Measurements from ENCODE around the gene TEAD1.

TEAD1 gene

GRCh38 chr11:12900496-12900895 lies 226.3 kb downstream of the TEAD1 start:
- DNase-seq (ENCODE audit: low spot score), result peak; percentile 90

GRCh38 chr11:12901272-12901671 lies 227.1 kb downstream of the TEAD1 start:
- DNase-seq (ENCODE audit: low spot score), result peak; percentile 11

- peak; percentile 48 for DNase-seq (ENCODE audit: low spot score)
Observed at GRCh38 chr11:12901874-12902481, 227.8 kb downstream of the TEAD1 start.

GRCh38 chr11:12902791-12903486 lies 228.7 kb downstream of the TEAD1 start:
- no peak for DNase-seq (ENCODE audit: low spot score)

GRCh38 chr11:12905435-12905834 lies 231.2 kb downstream of the TEAD1 start:
- DNase-seq (ENCODE audit: low spot score), result no peak

GRCh38 chr11:12906501-12906900 lies 232.3 kb downstream of the TEAD1 start:
- peak; percentile 32 for DNase-seq (ENCODE audit: low spot score)

- no peak for DNase-seq (ENCODE audit: low spot score)
Observed at GRCh38 chr11:12909879-12910278, 235.7 kb downstream of the TEAD1 start.

GRCh38 chr11:12914400-12914912 lies 240.2 kb downstream of the TEAD1 start:
- peak; percentile 90 for DNase-seq (ENCODE audit: low spot score)

- no peak for DNase-seq (ENCODE audit: low spot score)
Observed at GRCh38 chr11:12915093-12915492, 240.9 kb downstream of the TEAD1 start.

GRCh38 chr11:12917822-12918221 lies 243.6 kb downstream of the TEAD1 start:
- no peak for DNase-seq (ENCODE audit: low spot score)

GRCh38 chr11:12918667-12919066 lies 244.4 kb downstream of the TEAD1 start:
- no peak for DNase-seq (ENCODE audit: low spot score)

- DNase-seq (ENCODE audit: low spot score), result no peak
Observed at GRCh38 chr11:12922418-12922817, 248.2 kb downstream of the TEAD1 start.

GRCh38 chr11:12922980-12923507 lies 248.8 kb downstream of the TEAD1 start:
- no peak for DNase-seq (ENCODE audit: low spot score)

- DNase-seq (ENCODE audit: low spot score), result no peak
Observed at GRCh38 chr11:12924650-12925049, 250.4 kb downstream of the TEAD1 start.

GRCh38 chr11:12925520-12925919 lies 251.3 kb downstream of the TEAD1 start:
- DNase-seq (ENCODE audit: low spot score), result no peak

GRCh38 chr11:12927221-12927620 lies 253.0 kb downstream of the TEAD1 start:
- no peak for DNase-seq (ENCODE audit: low spot score)

- DNase-seq (ENCODE audit: low spot score), result no peak
Observed at GRCh38 chr11:12927886-12928285, 253.7 kb downstream of the TEAD1 start.

- no peak for DNase-seq (ENCODE audit: low spot score)
Observed at GRCh38 chr11:12930850-12931249, 256.6 kb downstream of the TEAD1 start.

GRCh38 chr11:12932485-12932884 lies 258.3 kb downstream of the TEAD1 start:
- no peak for DNase-seq (ENCODE audit: low spot score)

- no peak for DNase-seq (ENCODE audit: low spot score)
Observed at GRCh38 chr11:12936200-12936599, 262.0 kb downstream of the TEAD1 start.

- no peak for DNase-seq (ENCODE audit: low spot score)
Observed at GRCh38 chr11:12938590-12939247, 264.5 kb downstream of the TEAD1 start.

GRCh38 chr11:12941671-12942070 lies 267.4 kb downstream of the TEAD1 start:
- no peak for DNase-seq (ENCODE audit: low spot score)

- DNase-seq (ENCODE audit: low spot score), result no peak
Observed at GRCh38 chr11:12942157-12942556, 267.9 kb downstream of the TEAD1 start.
